SU-DHL-6 (cell line): ENCODE data around the gene PSMB3.

ENCODE experiments used
- CTCF ChIP-seq: fragments of 200-600 bp; sonication (generic); IDR thresholded peaks from one replicate; pipeline ENCODE4 v1.5.1; 2017; ENCODE audit warnings: antibody characterized with exemption, mild to moderate bottlenecking, low read length, moderate library complexity; ENCODE audit not compliant: insufficient read depth, poor library complexity, severe bottlenecking
- EZH2phosphoT487 ChIP-seq: fragments of 200-600 bp; sonication (generic), shearing (Covaris generic); conservative IDR thresholded peaks from 2 replicates; pipeline ENCODE4 v1.6.1; 2018; ENCODE audit warnings: mild to moderate bottlenecking, antibody characterized with exemption, low read length, moderate library complexity, mixed read lengths

DNA sequence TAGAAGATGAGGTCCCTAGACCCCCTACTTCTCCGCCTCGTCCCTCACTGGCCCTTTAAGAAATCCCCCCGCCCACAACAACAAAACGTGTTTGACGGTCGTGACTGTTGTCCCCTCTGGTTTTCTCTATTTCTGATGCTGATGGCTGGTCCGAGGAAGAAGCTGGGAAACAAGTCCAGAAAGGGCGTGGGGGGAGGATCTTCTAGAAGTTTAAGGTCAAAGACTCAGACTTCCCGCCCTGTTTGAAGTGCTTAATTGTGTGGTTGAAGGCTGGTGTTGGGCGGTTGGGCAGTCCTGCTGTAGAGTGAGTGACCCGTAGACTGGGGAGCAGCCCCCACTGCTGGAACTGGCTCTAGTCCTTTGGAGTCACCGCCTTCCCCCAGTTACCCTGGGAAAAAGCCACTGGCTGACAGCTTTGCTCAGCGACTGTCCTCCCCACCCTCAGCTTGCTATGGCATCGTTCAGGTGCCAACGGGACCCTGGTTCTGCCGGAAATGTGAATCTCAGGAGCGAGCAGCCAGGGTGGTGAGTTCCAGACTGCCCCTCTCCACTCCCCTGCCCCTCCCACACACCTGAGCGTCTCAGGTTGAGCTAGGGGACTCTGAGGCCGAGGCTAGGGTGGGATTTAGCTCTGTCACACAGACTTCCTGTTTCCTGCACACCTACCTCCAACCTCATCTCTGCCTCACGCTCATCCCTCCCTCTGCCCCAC, 45.9 kb upstream of the PSMB3 start:
- TF ChIP-seq CTCF: no peak
- TF ChIP-seq EZH2phosphoT487: no peak
